Stimulated activated CD4-positive, alpha-beta T cell treated with anti-CD3 and anti-CD28 coated beads, Interleukin-1b, Interleukin-23, amount 100 ng/mL, for 48 hours (primary cell): ENCODE measurements around the gene ZG16B.
A peak's percentile ranks its signal among the peaks of the same experiment; 100 is the strongest.

ENCODE experiments used
- DNase-seq: peaks from one replicate; pipeline ENCODE4 v3.0.0-alpha.2; 2020

The ZG16B gene

DNA sequence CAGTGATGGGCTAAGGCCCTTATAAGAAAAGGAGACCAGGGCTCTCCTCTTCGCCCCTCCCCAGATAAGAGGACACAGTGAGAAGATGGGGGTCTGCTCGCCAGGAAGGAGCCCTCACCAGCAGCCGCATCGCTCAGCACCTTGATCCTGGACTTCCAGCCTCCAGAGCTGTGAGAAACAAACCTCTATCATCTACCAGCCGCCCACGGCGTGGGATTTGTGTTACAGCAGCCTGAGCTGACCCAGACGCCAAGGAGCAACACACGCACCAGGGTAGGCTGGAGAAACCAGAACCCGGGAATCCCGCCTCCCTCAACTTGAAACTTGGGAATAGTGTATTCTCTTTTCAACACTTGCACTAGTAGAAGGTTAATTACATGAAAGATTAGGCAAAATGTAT is 4.2 kb upstream of the ZG16B start:
- no peak for DNase-seq

DNA sequence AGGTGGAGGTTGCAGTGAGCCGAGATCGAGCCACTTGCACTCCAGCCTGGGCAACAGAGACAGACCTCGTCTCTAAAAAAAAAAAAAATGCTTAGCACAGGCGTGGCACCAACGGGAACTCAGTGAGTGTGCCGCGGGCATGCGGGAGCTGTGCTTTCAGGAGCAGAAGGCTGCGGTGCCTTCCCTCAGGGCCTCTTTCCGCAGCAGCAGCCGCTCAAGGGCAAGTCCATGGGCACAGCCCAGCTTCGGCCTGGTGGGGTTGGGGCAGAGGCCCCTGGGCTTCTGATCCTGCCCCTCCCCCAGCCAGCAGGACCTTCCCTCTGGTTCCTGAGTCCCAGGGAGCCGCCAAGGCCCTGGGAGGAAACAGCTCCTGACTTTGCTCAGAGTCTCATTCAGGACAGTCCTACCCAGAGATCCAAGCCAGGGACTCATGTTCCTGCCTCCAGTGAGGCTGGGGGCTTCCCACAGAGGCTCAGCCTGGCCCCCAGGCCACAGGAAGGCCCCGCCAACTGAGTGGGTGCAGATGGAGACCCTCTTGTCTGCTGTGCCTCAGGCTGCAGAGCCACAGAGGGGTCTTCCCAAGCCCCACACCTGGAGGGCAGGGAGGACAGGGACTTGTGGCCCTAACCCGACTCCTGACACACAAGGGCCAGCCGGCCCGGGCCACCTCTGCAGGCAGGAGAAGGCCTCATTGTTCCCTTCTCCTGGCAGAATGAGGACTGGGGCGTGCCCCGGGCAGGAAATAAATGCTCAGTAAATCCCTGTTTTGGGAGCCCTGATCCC is 3.3 kb upstream of the ZG16B start:
- DNase-seq, result no peak

DNA sequence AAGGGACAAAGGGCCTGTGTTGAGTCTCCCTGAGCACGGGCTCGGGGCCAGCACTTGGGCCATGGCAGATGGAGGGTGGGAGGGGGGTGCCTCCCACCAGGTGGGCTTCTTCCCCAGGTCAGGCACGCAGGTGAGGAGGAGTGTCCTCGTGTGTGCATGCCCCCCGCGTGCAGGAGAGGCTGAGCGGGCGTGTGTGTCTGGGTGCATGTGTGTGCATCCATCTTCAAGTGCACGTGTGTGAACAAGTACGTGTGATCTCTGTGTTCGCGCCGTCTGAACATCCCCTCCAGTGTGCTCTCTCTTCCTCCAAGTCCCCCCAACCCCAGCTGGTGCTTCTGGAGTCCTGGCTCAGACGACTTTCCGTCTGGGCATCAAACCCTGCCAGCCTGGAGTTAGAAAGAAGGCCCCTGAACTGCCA is 2.7 kb upstream of the ZG16B start:
- DNase-seq, result no peak

DNA sequence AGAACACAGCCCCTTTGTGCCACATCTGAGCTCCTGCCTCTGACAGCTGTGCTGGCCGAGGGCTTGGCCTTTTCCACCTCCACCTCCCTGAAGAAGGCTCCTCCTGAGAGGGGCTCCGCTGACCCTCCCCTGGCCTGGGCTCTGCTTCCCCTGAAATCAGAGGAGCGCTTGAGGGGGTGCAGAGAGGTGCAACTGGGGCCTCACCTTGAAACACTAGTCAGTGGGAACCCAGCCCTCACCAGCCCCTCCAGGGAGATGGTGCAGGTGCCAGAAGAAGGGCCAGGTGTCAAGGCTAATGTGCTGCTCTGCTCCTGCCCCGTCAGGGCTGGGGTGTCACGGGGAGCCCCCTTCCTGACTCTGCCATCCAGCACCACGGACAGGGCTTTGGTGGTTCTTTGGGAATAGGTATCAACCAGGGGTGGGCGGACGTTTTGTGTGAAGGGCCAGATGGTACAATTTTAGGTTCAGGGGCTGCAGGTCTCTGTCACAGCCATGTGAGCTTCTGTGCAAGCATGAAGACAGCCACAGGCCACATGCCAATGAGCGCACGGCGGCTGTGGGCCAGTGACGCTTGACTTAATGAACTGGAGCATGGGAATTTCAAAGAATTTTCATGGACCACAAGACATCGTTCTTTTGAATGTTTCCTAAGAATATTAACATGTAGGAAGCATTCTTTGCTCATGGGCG is 2.1 kb upstream of the ZG16B start:
- DNase-seq, result no peak

DNA sequence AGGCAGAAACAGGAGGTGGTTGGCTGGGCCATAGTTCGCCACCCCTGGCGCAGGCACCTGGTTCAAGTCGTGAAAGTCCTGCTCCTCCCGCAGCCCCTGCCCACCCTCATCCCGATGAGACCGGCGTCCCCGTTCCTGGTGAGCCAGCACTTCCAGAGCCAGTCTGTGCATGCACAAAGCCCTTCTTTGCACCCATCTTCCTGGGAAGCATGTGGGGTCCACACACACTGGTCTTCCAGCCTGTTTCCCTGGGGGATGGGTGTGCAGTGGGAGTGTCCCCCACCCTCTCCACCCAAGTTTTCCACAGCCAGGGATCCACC is 1.6 kb upstream of the ZG16B start:
- DNase-seq, result no peak

DNA sequence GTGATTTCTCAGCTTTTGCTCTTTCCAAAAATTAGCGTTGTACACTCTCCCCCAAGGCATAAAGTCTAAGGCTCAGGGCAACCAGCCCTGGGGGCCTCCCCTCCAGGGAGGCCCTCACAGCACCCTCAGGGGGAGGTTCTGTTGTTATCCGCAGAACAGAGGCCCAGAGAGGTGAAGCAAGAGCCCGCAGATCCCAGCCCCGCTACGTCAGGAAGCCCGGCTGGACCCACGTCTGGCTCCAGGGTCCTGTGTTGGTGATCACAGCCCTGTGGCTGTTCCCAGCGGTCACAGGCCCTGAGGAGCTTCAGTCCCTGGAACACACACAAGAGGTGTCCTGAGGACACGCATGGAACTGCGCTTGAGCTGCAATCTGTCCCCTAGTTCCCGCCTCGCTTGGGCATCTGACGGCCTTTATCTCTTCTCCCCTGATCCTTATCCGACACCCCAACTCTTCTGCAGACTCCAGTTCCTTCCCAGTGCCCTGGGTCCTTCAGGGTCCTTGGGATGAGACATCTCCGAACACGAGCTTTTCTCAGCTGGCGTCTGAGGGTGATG is 1.1 kb upstream of the ZG16B start:
- no peak for DNase-seq

DNA sequence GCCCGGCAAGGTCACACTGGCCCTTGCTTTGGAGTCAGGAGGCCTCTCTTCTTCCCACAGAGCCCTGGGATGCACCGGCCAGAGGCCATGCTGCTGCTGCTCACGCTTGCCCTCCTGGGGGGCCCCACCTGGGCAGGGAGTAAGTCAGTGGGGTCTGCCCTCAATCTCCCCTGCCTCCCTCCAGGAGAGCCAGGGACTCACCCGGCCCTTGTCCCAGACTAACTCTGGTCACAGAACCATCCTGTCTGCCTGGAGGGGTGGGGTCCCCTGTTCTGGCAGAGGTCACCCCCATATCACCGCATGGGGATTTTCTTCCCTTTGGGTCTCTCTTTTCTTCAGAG is 222 bp downstream of the ZG16B start:
- DNase-seq, result no peak

DNA sequence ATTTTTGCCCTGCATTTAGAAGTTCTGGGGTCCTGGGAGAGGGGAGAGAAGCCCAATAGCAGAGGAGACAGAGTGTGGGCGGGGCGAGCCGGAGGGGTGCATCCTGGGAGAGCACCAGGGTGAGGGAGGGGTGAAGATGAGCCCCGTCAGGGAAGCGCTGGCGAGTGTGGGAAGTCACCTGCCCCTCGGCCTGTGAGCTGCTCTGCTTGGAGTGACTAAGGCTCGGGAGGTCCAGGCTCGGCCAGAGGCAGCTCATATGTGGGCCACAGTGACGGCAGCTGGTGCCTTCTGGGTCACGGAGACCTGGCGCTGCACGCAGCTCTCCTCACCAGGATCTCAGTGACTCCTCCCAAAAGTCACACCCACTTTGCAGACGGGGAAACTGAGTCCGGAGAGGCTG is 1.1 kb downstream of the ZG16B start:
- no peak for DNase-seq

DNA sequence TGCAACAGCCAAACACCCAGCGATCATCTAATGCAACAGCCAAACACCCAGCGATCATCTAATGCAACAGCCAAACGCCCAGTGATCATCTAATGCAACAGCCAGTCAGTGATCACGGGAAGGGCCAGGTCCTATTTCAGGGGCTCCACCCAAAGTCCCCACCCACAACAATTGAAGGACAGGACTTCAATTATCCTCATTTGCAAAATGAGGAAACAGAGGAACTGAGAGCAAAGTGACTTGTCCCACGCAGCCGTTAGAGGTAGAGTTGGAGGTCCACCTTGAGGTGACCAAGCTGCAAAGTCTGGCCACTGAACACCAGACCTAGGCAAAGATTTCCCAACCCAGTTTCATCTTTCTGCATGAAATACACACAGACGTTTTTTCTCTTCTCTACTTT is 3.7 kb downstream of the ZG16B start:
- DNase-seq, result no peak

DNA sequence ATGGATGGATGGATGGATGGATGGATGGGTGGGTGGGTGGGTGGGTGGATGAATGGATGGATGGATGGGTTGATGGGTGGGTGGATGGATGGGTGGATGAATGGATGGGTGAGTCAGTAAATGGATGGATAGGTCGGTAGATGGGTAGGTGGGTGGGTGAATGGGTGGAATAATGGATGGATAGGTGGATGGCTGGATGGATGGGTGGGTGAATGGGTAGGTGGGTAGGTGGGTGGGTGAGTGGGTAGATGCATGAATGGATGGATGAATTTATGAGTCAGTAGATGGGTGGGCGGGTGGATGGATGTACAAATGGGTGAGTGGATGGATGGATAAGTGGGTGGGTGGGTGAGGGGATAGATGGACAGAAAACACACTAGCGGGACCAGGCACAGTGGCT is 4.9 kb downstream of the ZG16B start:
- no peak for DNase-seq

DNA sequence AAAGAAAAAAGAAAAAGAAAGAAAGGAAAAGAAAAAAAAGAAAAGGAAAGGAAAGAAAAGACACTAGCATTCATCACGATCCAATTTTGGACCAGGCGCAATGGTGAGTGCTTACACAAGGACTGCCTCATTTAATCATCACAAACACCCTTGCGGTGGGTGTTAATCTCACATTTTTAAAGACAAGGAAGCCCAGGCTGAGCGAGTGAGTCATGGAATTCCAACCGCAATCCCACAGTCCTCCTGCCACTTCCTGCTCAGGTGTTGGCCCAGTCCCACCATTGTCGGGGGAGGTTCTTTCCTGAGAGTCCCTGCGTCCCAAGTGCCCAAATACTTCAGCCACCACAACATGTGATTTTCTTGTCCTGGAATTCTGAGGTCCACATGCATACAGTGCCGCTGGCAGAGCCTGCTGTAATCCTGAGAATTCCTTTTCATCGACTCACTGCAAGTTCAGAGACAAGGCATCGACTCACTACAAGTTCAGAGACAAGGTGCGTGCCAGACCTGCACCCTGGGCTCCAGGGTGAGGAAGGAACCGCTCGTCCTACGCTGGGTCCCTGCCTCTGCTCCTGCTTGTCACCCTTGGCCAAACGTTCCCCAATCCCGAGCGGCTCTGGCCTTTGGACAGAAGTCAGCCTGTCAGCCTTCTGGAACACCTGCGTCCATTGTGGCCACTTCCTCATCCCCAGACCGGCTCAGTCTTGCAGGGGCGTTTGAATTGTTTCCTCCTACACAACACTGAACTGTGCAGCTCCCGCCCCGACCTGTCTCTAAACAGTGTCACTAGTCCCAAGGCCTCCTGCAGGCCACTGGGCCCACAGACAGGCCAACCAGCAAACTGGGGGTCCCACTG is 5.8 kb downstream of the ZG16B start:
- no peak for DNase-seq

DNA sequence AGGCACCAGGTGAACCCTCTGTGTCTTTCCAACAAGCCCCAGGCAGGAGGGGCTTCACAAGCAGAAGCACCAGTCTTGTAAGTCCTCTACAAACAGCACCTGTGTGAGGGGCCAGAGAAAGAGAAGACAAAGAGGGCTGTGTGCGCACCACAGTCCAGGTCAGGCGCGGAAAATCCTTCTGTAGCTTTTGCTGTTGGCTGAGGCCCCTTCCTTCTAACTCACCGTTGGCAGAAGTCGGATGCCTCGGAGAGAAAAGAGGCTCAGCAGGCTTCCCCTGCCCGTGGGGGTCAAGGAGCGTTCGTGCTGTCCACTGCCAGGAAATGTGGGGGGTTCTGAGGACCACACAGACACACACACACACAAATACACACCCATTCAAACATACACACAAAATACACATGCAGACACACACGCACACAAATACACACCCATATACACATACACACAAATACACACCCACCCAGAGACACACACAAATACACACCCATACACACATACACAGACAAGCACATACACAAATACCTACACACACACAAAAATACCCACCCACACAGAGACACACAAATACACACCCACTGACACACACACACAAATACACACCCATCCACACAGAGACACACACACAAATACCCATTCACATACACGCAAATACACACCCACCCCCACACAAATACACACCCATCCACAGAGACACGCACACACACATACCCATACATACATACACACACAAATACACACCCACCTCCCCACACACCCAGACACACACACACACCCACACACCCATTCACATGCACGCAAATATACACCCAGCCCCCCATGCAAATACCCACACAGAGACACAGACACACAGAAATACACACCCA is 6.8 kb downstream of the ZG16B start:
- no peak for DNase-seq

DNA sequence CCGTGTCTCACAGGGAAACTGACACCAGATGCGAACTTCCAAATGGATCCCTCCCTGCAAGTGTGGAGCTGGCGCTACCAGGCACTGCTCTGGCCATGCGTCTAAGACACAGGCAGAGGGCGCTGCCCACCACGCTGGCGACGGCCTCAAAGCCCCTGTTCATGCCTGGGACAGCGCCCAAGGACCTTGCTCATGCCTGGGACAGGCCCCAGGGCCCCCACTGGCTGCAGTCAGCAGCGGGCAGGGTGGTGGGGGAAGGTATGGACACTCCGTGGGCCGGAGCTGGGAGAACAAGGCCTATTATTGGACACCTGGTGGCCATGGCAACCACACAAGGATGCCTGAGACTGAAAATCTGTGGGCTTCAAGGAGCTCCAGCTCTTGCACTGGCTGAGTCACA is 8.8 kb downstream of the ZG16B start:
- DNase-seq, result peak; percentile 51

DNA sequence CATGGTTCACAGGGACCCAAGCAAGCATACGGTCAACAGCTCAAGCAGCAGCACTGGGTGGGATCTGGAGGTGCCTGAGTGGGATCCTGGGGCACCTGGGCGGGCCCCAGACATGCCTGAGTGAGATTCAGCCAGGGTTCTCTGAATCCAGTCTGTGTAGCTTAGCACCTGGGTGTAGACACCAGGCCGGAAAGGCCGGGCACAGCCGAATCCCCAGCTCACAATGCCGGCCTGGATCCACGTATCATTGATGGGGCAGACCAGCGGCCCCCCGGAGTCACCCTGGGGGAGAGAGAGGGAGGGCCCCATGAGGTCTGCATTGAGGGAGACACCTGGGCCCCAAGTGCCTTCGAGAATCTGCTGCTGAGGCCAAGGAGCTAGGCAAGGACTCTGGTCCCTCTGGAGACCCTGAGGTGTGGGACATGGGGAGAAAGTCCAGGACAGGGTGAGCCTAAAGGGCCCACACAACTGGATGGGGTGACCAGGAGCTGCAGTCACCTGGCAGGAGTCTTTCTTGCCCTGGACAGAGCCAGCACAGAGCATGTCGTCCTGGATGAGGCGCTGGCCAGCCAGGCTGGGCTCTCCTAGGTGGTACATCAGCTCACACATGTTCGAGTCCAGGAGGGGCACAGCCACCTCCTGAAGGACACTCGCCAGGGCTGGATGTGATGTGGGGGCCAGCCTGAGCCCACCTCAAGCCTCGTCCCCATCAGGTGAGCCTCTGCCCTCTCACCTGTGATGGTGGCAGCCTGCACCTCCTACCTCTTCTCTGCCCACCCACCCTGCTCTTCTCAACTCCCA is 9.7 kb downstream of the ZG16B start:
- DNase-seq, result no peak

DNA sequence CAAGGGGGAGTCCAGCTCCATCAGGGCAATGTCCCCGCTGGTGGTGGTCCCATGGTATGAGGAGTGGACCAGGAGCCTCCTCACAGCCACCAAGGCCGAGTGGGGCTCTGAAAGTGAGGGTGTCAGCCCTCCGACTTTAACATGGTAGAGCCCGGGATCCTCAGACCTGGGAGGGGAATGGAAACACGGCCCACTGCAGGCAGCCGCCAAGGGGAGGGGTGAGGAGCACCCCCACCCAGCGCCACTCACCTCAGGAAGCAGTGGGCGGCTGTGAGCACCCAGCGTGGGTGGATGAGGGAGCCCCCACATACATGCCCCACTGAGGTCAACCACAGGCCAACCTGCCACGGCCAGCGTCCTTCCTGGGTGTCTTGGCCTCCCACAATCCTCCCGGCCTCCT is 10.8 kb downstream of the ZG16B start:
- no peak for DNase-seq

DNA sequence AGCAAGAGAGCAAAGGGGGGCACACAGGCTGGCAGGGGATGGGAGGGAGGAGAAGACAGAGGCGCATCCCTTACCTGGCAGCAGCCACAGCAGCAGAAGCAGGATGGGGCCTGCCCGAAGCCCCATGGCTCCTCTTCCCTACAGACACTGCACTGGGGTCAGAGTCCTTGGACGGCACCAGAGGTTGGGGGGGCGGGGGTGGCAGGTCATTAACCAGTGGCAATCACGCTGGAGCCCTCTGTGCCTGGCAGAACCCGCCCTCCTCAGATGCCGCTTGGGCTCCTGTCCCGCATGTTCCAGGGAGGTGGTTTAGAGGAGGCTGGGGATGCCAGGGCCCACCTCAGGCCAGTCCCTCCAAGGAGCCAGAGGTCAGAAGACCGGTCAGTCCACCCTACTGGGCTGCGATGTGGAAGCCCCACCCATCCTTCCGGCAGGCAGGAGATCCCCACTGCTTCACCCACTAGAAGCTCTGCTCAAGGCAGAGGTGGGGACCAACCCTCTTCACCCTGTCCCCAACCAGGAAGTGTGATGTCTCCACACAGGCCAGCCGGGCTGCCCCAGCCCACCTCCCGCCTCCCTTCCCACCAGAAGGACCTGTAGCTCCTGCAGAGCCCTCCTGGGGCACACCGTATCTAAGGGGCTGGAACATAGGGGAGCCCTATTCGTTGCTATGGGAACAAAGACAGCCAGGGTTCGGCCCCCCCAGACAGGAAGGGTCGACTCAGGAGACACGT is 11.7 kb downstream of the ZG16B start:
- DNase-seq, result no peak

DNA sequence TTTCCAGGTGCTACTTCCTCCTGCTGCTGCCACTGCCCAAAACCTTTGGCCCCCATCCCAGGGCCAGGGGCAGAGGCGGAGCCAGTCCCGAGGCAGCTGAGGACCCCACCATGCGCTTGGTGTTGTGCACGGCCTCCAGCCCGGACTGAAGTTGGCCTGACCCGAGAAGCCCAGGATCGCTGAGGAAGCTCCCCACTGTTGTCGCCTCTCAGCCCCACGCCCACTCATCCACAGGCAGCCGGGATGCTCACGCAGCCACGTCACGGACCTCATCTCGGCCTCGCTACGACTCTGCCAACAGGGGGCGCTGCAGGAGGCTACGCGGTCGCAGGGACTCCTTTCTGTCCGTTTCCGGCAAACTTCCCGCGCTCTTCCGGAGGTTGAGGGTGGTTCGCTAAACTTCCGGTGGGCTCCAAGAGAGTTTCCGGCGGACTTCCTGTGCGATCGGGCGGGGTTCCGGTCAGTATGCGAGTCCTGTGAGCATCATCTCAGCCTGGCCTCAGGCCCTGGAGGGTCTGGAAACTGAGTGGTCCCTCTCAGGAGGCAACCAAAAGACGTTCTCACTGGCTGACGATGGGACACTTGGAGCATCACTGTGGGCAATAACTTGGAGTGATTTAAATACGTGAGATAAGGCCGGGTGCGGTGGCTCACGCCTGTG is 12.4 kb downstream of the ZG16B start:
- DNase-seq, result peak; percentile 91

DNA sequence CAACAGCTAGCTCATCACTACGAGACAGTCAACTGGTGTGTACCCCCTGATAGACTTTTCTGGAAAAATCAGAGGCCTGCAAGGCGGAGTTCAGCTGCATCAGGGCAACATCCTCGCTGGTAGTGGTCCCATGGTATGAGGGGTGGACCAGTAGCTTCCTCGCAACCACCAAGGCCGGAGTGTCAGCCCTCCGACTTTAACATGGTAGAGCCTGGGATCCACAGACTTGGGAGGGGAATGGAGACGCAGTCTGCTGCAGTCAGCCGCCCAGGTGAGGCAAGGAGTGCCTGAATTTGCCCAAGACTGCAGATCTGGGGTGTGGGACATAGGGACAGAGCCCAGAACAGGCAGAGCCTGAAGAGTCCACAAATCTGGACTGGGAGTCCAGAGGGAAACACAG is 13.4 kb downstream of the ZG16B start:
- DNase-seq, result no peak

DNA sequence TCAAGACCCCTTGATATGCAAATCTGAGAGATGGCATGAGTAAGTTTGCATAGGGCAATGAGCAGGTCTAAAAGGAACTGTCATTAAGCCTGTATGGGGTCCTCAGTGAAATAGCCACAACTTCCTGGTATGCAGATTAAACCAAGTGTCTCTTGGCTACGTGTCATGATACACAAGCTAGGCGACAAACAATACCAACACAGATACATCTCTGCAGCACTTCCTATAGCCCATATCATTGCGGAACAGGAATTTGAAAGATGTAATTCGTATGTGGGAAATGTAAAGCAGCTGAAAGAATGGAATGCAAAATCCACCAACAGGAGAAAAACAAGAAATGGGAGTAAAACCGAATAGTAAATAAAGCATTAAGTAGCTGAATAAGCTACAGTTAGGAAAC is 15.0 kb downstream of the ZG16B start:
- DNase-seq, result no peak

DNA sequence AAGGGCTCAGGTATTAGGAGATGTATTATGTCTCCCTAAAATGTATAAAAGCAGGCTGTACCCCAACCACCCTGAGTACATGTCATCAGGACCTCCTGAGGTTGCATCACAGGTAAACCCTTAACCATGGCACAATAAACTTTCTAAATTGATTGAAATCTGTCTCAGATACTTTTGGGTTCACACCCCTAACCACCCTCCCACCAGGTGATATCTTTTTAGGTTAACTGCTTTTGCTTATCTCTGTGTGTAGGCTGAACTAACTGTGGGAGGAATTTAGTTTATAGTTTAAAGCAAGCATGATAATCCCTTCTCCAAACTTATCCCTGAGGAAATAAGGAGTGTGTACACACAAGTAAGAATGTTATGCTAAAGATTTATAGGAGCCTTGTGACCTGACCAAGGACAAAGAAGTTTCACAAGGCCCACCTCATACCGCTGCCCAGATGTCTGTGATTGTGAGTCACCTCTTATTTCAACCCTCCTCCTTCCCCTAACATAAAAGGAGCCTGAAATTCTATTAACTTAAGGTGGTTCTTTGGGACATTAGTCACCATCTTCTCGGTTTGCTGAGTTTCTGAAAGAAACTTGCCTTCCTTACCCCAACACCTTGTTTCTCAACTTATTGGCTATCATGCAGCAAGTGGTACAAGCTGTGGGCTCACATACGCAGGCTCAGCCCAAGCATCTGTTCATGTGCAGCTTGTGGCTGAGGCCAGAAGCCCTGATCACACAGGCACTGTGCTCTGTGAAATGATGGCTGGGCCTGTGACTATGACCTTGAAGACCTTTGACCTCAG is 16.6 kb downstream of the ZG16B start:
- DNase-seq, result no peak
